OCI-LY7 (cell line): Measurements from ENCODE around the gene KMO.

Experiments
- CTCF ChIP-seq: fragments of 200-600 bp; sonication (generic); conservative IDR thresholded peaks from 2 replicates; pipeline ENCODE4 v1.5.1; 2014; ENCODE audit warnings: mild to moderate bottlenecking, antibody characterized with exemption, low read length, moderate library complexity, mixed read lengths
- EZH2phosphoT487 ChIP-seq: fragments of 200-600 bp; sonication (generic); IDR thresholded peaks from 2 replicates; pipeline ENCODE4 v1.6.1; 2018; ENCODE audit warnings: low read depth, borderline replicate concordance, mild to moderate bottlenecking, mixed run types, antibody characterized with exemption, low read length, moderate library complexity, mixed read lengths

- TF ChIP-seq CTCF: no peak
- no peak for TF ChIP-seq EZH2phosphoT487
Measured at GRCh38 chr1:241630899-241631298, 98.7 kb downstream of the KMO start.
